ENCODE data around the gene SENP3.

The SENP3 gene

DNA sequence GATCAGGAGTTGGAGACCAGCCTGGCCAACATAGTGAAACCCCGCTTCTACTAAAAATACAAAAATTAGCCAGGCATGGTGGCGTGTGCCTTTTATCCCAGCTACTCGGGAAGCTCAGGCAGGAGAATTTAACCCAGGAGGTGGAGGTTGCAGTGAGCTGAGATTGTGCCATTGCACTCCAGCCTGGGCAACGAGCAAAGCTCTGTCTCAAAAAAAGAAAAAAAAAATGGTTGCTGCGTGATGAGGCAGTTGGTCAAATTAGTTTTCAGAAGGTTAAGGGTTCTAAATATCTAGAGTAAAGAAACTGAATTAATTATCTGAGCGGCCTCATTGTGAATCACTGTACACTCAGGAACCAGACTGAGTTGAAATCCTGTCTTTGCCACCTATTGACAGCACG lies 14.2 kb downstream of the SENP3 start:
- FAIRE-seq: no peak
- no peak for DNase-seq (ENCODE audit: low spot score)

DNA sequence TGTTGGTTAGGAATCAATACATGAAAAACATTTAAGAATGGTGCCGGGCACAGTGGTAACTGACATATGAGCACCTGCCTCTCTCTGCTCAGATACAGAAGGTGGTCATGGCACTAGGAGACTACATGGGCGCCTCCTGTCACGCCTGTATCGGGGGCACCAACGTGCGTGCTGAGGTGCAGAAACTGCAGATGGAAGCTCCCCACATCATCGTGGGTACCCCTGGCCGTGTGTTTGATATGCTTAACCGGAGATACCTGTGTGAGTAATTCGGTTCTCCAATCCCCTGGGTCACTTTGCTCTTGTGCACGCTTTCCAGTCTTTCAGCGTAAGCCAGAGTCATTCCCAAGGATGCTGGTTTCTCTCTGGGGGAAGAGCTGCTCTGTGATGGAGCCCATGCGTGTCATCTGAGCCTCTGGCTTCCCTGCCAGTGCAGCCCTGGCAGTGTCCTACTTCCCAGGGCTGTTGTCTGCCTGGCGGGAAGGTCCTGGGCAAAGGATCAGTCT lies 14.8 kb downstream of the SENP3 start:
- FAIRE-seq: no peak

GRCh38 chr17:7577327-7578199 lies 15.8 kb downstream of the SENP3 start:
- no peak for DNase-seq (ENCODE audit: low spot score)
- no peak for FAIRE-seq

More for the DNA sequence above, 14.8 kb downstream of the SENP3 start:
- DNase-seq (ENCODE audit: low spot score): no peak

DNA sequence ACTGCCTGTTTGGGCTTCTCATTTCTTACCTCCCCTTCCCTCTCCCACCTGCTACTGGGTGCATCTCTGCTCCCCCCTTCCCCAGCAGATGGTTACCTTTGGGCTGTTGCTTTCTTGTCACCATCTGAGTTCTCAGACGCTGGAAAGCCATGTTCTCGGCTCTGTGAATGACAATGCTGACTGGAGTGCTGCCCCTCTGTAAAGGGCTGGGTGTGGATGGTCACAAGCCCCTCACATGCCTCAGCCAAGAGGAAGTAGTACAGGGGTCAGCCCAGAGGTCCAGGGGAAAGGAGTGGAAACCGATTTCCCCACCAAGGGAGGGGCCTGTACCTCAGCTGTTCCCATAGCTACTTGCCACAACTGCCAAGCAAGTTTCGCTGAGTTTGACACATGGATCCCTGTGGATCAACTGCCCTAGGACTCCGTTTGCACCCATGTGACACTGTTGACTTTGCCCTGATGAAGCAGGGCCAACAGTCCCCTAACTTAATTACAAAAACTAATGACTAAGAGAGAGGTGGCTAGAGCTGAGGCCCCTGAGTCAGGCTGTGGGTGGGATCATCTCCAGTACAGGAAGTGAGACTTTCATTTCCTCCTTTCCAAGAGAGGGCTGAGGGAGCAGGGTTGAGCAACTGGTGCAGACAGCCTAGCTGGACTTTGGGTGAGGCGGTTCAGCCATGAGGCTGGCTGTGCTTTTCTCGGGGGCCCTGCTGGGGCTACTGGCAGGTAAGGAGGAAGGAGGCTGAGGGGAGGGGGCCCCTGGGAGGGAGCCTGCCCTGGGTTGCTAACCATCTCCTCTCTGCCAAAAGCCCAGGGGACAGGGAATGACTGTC lies 17.5 kb downstream of the SENP3 start, which contains the start of gene CD68:
CD68 (plus strand) TSS at position 638 of the 833 bp plus-strand sequence; CDS start at position 678, 40 bp downstream.
- peak; percentile 83 for FAIRE-seq
- peak; percentile 96 for DNase-seq (ENCODE audit: low spot score)

GRCh38 chr17:7579834-7580603 lies 18.3 kb downstream of the SENP3 start:
- no peak for FAIRE-seq

GRCh38 chr17:7580604-7581575 lies 19.2 kb downstream of the SENP3 start:
- no peak for FAIRE-seq
- no peak for DNase-seq (ENCODE audit: low spot score)

More at GRCh38 chr17:7579834-7580603, 18.3 kb downstream of the SENP3 start:
- DNase-seq (ENCODE audit: low spot score): no peak

- no peak for DNase-seq (ENCODE audit: low spot score)
Observed at GRCh38 chr17:7582396-7583252, 20.9 kb downstream of the SENP3 start.

GRCh38 chr17:7583253-7584109 lies 21.8 kb downstream of the SENP3 start, which contains the start of gene MPDU1:
MPDU1 (plus strand) TSS chr17:7583852; CDS start chr17:7583863, 11 bp downstream.
- DNase-seq (ENCODE audit: low spot score) (peak; percentile 85), FAIRE-seq (peak; percentile 17)

More at GRCh38 chr17:7582396-7583252, 20.9 kb downstream of the SENP3 start:
- FAIRE-seq: no peak

DNA sequence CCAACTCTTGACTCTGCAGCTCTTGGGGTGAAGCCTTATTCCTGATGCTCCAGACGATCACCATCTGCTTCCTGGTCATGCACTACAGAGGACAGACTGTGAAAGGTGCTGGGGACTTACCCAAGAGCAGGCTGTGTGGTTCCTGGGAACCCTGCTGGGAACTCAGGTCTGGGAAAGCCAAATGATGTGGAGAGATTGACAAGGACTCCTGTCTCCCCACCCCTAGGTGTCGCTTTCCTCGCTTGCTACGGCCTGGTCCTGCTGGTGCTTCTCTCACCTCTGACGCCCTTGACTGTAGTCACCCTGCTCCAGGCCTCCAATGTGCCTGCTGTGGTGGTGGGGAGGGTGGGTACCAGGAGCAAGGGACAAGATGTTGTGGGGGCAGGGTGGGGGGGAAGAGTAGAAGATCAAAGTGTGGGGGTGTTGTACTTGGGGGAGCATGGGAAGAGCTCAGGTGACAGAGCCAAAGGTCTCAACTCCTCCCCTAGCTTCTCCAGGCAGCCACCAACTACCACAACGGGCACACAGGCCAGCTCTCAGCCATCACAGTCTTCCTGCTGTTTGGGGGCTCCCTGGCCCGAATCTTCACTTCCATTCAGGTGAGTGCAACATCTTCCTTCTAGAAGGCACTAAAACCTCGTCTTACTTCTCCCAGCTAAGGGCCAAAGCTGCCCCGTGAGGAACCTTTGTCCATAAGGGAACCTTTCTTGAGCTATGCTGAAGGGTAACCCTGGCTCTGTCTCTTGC lies 25.1 kb downstream of the SENP3 start:
- no peak for FAIRE-seq

GRCh38 chr17:7587420-7588151 lies 25.9 kb downstream of the SENP3 start:
- DNase-seq (ENCODE audit: low spot score): no peak

More for the DNA sequence above, 25.1 kb downstream of the SENP3 start:
- DNase-seq (ENCODE audit: low spot score): no peak

GRCh38 chr17:7588553-7589203 lies 27.0 kb downstream of the SENP3 start:
- DNase-seq (ENCODE audit: low spot score) (no peak), FAIRE-seq (no peak)

More at GRCh38 chr17:7587420-7588151, 25.9 kb downstream of the SENP3 start:
- FAIRE-seq: no peak

DNA sequence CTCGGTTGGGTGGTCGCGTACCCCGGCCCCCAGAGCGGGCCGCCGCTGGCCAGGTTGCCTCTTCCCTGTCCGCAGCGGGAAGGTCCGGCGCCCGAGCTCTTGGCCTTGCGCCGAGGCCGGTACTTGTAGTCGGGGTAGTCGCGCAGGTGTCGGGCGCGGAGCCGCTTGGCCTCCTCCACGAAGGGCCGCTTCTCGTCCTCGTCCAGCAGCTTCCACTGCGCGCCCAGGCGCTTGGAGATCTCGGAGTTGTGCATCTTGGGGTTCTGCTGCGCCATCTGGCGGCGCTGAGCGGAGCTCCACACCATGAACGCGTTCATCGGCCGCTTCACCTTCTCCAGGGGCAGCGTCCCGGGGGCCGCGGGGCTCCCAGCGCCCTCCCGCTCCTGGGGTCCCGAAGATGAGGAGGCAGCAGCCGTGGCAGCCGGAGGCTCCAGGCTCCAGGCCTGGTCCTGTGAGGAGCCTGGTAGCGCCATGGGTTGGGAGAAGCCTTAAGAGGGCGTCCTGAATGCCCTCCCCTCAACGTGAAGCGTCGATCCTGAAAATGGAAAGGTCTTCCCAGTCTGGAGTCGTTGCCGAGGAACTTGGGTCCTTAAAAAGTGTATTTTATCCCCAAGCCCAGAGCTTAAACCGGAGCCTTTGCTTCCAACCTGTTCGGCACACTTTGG lies 27.6 kb downstream of the SENP3 start:
- DNase-seq (ENCODE audit: low spot score): no peak
- no peak for FAIRE-seq

DNA sequence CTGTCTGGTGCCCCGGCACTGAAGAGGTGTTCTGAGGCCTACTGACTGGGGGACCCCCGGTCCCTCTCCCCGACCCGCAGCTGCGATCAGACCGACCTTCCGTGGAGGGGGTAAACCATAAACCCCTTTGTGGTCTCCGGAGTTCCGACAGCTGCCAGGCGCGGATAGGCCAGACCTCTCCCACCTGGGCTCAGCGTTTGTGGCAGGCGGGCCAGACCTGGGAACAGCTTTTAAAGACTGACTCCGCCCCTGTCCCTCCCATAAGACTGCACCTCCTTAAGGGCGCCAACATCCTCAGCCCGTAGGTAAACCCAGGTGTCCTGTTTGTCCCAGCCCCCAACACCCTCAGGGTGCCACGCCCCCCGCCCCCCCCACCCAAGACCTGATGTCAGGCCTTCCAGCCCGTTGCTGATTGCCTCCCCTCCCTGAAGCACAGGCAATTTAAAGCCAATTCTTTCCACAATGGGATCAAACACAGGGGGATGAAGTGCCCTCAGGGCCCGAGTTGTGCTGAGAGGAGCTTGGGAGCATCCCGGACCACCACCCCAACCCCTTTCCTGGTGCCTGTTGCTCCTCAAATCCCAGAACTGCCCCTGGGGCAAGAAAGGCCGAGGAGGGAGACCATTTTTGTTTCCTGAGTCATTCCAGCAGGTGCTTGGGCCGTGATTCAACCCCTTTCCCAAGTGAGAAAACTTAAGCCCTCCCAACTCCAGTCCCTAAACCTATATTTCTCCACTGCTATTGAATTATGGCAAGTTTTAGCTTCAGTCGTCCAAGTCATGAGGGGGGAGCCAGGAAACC lies 28.4 kb downstream of the SENP3 start, which contains the start of gene SOX15:
SOX15 (minus strand) TSS at position 204 of the 801 bp plus-strand sequence. CDS start 418 bp downstream, outside the sequence.
- no peak for FAIRE-seq
- no peak for DNase-seq (ENCODE audit: low spot score)

DNA sequence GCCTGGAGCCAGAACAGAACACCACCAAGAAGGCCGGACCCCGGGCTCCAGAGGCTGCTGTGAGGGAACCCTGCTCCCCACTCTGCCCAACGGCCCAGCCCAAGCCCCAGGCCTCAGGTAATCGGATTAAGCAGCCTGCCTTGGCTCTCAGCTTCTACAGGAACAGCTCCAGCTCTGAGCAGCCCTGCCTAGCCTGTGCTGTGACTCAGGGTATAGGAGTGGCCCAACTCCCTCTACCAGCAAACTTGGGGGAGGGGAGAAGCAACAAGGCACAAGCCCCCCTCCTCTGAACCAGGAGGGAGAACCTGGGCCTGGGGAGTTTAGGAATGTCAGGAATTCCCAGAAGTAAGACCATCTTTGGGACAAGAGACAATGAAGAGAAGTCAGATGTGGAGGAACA lies 29.0 kb downstream of the SENP3 start:
- FAIRE-seq: no peak
- DNase-seq (ENCODE audit: low spot score): no peak

Data from RCC 7860 (cell line).